ENCODE results near the gene ATP9B. TPM values are rescaled to one million over a fixed set of nuclear protein-coding genes. Genes with fewer than 3 reads are reported as not detected.

Gene ATP9B
- total RNA-seq, 1 donor from 2014 or later = 52.0 TPM

DNA sequence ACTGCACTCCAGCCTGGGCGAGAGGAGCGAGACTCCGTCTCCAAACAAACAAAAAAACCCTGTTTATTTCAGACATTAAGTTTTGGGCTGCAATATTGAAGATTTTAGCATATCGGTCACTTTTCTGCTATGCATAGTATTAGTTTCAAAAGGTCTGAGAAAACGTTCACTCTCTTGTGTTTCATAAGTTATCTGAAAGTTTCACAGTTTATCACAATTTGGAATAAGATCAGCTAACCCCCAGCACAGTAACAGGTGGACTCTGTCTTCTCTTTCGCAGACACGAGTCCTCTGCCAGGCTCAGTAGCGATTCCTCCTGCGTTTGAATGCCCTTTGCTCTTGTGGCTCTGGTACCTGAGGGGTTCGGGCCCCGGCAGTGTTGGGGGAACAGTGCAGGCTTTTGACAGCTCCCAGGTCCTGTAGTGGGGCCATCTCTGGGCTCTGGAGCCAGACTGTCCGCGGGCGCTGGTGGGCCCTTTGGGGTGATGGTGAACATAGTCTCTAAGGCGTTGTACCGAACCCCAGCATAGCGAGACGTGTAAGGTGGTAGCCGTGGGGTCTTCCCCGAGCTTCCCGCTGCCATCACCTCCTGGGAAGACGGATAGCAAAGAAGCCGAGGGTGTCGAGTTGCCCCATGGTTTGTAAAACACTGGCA lies 347.0 kb downstream of the ATP9B start:
- no peak for DNase-seq (ENCODE audit: low spot score in 2 of 2, unreplicated experiment in 2 of 2)
- Mint-ChIP-seq H3K4me1 (no peaks in the 10 kb centered on the region), H3K27ac (no peak overlapping the region), H3K36me3 (peaks cover 4% of the 10 kb centered on the region), H3K4me3 (no peak overlapping the region), H3K27me3 (ENCODE audit: low read depth) (no peaks in the 10 kb centered on the region), H3K9me3 (no peaks in the 10 kb centered on the region)
- TF ChIP-seq, protein P1, sequence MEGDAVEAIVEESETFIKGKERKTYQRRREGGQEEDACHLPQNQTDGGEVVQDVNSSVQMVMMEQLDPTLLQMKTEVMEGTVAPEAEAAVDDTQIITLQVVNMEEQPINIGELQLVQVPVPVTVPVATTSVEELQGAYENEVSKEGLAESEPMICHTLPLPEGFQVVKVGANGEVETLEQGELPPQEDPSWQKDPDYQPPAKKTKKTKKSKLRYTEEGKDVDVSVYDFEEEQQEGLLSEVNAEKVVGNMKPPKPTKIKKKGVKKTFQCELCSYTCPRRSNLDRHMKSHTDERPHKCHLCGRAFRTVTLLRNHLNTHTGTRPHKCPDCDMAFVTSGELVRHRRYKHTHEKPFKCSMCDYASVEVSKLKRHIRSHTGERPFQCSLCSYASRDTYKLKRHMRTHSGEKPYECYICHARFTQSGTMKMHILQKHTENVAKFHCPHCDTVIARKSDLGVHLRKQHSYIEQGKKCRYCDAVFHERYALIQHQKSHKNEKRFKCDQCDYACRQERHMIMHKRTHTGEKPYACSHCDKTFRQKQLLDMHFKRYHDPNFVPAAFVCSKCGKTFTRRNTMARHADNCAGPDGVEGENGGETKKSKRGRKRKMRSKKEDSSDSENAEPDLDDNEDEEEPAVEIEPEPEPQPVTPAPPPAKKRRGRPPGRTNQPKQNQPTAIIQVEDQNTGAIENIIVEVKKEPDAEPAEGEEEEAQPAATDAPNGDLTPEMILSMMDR (IDR thresholded peaks at IDR 0.05; ENCODE audit: unreplicated experiment) = no peak

DNA sequence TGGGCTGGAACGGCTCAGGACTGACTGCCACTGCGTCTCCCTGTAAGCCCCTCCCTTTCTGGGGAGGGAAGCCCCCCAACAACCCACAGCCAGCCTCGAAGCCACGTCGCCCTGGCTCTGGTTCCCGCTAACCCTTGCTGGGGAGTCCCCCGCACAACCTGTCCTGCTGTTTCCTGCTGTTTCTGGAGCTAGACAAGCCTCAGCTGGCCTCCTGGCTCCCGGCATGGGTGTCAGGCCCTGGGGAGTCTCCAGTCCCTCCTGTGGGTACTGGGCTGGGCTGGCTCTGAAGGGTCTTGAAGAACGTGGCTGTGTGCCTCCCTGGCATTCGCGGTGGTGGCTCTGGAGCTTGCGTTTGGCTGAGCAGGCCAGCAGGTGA lies 347.5 kb downstream of the ATP9B start:
- no peak overlapping the region for H3K27ac Mint-ChIP-seq

DNA sequence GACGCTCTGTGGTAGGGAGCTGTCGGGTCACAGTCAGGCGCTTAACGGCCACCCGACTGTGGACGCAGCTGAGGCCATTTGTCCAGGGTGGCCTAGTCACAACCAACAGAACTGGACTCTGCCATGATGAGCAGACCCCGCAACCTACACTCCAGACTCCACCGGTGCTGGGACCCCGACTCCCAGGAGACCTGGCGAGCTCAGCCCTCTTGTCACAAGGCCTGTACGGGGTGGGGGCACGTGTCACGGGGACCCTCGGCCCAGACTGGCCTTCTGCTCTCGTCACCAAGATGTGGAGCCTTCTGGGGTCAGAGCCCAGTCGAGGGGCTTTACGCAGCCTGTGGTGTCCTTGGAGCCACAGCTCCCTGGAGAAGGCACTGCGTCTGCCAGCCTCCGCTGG lies 349.0 kb downstream of the ATP9B start:
- Mint-ChIP-seq H3K36me3 (no peaks in the 10 kb centered on the region), H3K9me3 (no peaks in the 10 kb centered on the region), H3K27me3 (ENCODE audit: low read depth) (no peaks in the 10 kb centered on the region), H3K4me1 (no peaks in the 10 kb centered on the region), H3K4me3 (no peak overlapping the region), H3K27ac (no peak overlapping the region)
- TF ChIP-seq, protein P1 (IDR thresholded peaks at IDR 0.05; ENCODE audit: unreplicated experiment) = no peak
- DNase-seq (ENCODE audit: low spot score in 2 of 2, unreplicated experiment in 2 of 2) = no peak

More for the DNA sequence above, 347.5 kb downstream of the ATP9B start:
- no peaks in the 10 kb centered on the region for H3K9me3 Mint-ChIP-seq
- no peaks in the 10 kb centered on the region for H3K4me1 Mint-ChIP-seq
- H3K4me3 Mint-ChIP-seq = no peak overlapping the region
- TF ChIP-seq, protein P1 (IDR thresholded peaks at IDR 0.05; ENCODE audit: unreplicated experiment) = no peak
- DNase-seq (ENCODE audit: low spot score in 2 of 2, unreplicated experiment in 2 of 2) = no peak
- peaks cover 3% of the 10 kb centered on the region for H3K36me3 Mint-ChIP-seq
- H3K27me3 Mint-ChIP-seq (ENCODE audit: low read depth) = no peaks in the 10 kb centered on the region

DNA sequence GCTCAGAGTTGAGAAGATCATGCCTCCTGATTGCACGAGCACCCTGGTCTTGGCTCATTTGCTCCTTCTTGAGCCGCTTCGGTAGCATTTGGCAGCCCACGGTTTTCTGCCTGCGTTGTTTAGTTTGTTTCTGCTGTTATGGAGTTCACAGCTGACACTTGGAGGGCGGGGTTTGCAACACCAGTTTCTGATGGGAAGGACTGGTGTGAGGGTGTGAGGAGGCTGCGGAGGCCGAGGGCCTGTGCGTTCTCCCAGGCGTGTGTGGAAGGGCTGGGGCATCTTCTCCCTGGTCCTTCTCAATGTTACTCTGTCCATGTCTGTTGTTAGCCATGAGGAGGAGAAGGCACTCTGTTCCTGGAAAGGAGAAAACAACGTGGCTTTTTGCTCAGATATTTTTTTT lies 349.4 kb downstream of the ATP9B start:
- no peak overlapping the region for H3K27ac Mint-ChIP-seq
- no peak overlapping the region for H3K4me3 Mint-ChIP-seq
- no peaks in the 10 kb centered on the region for H3K4me1 Mint-ChIP-seq
- no peaks in the 10 kb centered on the region for H3K9me3 Mint-ChIP-seq
- DNase-seq (ENCODE audit: low spot score in 2 of 2, unreplicated experiment in 2 of 2) = no peak
- H3K27me3 Mint-ChIP-seq (ENCODE audit: low read depth) = no peaks in the 10 kb centered on the region
- TF ChIP-seq, protein P1 (IDR thresholded peaks at IDR 0.05; ENCODE audit: unreplicated experiment) = no peak
- H3K36me3 Mint-ChIP-seq = no peaks in the 10 kb centered on the region

DNA sequence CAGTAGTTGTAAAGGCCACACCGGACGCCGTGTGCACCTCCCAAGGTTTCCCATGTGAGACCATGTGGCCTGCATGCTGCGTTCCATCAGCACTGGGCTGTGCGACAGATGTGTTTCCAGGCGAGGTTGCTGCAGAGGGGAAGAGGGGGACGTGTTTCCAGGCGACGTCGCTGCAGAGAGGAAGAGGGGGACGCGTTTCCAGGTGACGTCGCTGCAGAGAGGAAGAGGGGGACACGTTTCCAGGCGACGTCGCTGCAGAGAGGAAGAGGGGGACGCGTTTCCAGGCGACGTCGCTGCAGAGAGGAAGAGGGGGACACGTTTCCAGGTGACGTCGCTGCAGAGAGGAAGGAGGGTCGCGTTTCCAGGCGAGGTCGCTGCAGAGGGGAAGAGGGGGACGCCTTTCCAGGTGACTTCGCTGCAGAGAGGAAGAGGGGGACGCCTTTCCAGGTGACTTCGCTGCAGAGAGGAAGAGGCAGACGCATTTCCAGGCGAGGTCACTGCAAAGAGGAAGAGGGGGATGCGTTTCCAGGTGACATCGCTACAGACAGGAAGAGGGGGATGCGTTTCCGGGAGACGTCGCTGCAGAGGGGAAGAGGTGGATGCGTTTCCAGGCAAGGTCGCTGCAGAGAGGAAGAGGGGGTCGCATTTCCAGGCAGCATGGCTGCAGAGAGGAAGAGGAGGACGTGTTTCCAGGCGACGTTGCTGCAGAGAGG lies 351.0 kb downstream of the ATP9B start:
- Mint-ChIP-seq H3K27me3 (ENCODE audit: low read depth) (no peaks in the 10 kb centered on the region), H3K4me1 (peaks cover 10% of the 10 kb centered on the region), H3K9me3 (no peaks in the 10 kb centered on the region), H3K4me3 (no peak overlapping the region), H3K36me3 (no peaks in the 10 kb centered on the region), H3K27ac (no peak overlapping the region)
- TF ChIP-seq, protein P1 (IDR thresholded peaks at IDR 0.05; ENCODE audit: unreplicated experiment) = no peak
- no peak for DNase-seq (ENCODE audit: low spot score in 2 of 2, unreplicated experiment in 2 of 2)
